Fibroblast of lung (primary cell): Measurements from ENCODE around the gene OMP. TPM values are rescaled to one million over a fixed set of nuclear protein-coding genes. Genes with fewer than 3 reads are reported as not detected.

Source experiments
- DNase-seq, 2 donors: peaks; one replicate each; pipeline versions ENCODE4 v3.0.0 to v3.0.0-alpha.2; 2010; ENCODE audit warnings: low read depth in 2 of 2
- H2AFZ ChIP-seq: 2 replicates; pipeline ENCODE4 v1.5.1; 2012; ENCODE audit warnings: low read length, control low read depth, inconsistent platforms
- H3K27ac ChIP-seq: 2 replicates; pipeline ENCODE4 v1.5.1; 2011; ENCODE audit warnings: low read length, control low read depth; ENCODE audit not compliant: insufficient read depth
- H3K27me3 ChIP-seq: 2 replicates; pipeline ENCODE4 v1.5.1; 2011; ENCODE audit warnings: mild to moderate bottlenecking, low read length; ENCODE audit not compliant: control insufficient read depth, insufficient read depth
- H3K36me3 ChIP-seq: 2 replicates; pipeline ENCODE4 v1.5.1; 2011; ENCODE audit warnings: low read length; ENCODE audit not compliant: control insufficient read depth, insufficient read depth
- H3K4me1 ChIP-seq: 2 replicates; pipeline ENCODE4 v1.5.1; 2011; ENCODE audit warnings: low read length; ENCODE audit not compliant: control insufficient read depth, insufficient read depth; ENCODE audit errors: extremely low read depth
- H3K4me2 ChIP-seq: 2 replicates; pipeline ENCODE4 v1.5.1; 2011; ENCODE audit warnings: low read length, control low read depth; ENCODE audit not compliant: insufficient read depth; ENCODE audit errors: extremely low read depth
- H3K4me3 ChIP-seq, 4 experiments: fragments of 200-600 bp in 1 of 4; sonication (generic) in 1 of 4; replicated peaks in 1 of 4; 2 replicates each; pipeline ENCODE4 v1.5.1; 2011 to 2016; ENCODE audit warnings: low read length in 4 of 4, low read depth in 3 of 4, mild to moderate bottlenecking in 3 of 4, control low read depth in 2 of 4, inconsistent platforms in 1 of 4, mixed read lengths in 1 of 4; ENCODE audit not compliant: insufficient read depth in 1 of 4; ENCODE audit errors: control extremely low read depth in 1 of 4
- H3K79me2 ChIP-seq: 2 replicates; pipeline ENCODE4 v1.5.1; 2012; ENCODE audit warnings: mild to moderate bottlenecking, low read length, inconsistent platforms; ENCODE audit not compliant: control insufficient read depth, insufficient read depth
- H3K9ac ChIP-seq: 2 replicates; pipeline ENCODE4 v1.5.1; 2011; ENCODE audit warnings: mild to moderate bottlenecking, low read length, control low read depth; ENCODE audit not compliant: insufficient read depth
- H3K9me3 ChIP-seq: 2 replicates; pipeline ENCODE4 v1.5.1; 2012; ENCODE audit warnings: low read depth, low read length; ENCODE audit not compliant: control insufficient read depth, insufficient read depth
- H4K20me1 ChIP-seq: 2 replicates; pipeline ENCODE4 v1.5.1; 2011; ENCODE audit warnings: low read length; ENCODE audit not compliant: control insufficient read depth, insufficient read depth; ENCODE audit errors: extremely low read depth
- EZH2 ChIP-seq: IDR thresholded peaks from 2 replicates; pipeline ENCODE4 v1.5.1; 2012; ENCODE audit warnings: low read length, control low read depth, mild to moderate bottlenecking; ENCODE audit errors: missing control alignments
- polyA plus RNA-seq, 2 donors: library from polyadenylated mRNA; depleted of rRNA in 1 of 2; stranded (reverse) in 1 of 2; unstranded in 1 of 2; fragments of >200 nt; gene quantifications; 2 replicates each; pipeline ENCODE4 v1.2.1, GENCODE V29; 2011 to 2012; ENCODE audit warnings: missing spikeins in 1 of 2
- total RNA-seq: library from RNA; depleted of rRNA; stranded (reverse); fragments of >200 nt; gene quantifications from 2 replicates; pipeline ENCODE4 v1.2.1, GENCODE V29; 2014
- TF ChIP-seq, protein P1 (sequence below), 2 donors: IDR thresholded peaks in 1 of 2; conservative IDR thresholded peaks in 1 of 2; 1 replicate in 1 of 2; 2 replicates in 1 of 2; pipeline ENCODE4 v1.5.1; 2011 to 2012; ENCODE audit warnings: low read length in 2 of 2, control low read depth in 1 of 2, inconsistent platforms in 1 of 2, low read depth in 1 of 2, mild to moderate bottlenecking in 1 of 2

The OMP gene
- total and polyA plus RNA-seq, 2 donors (not counting 1 experiment from before 2014, with no cell fraction given): 0.83 TPM; not detected in 1

GRCh38 chr11:77072851-77073327 lies 29.8 kb upstream of the OMP start:
- Histone ChIP-seq H3K27ac (peak overlapping the region; percentile 94), H4K20me1 (no peaks in the 10 kb centered on the region), H3K4me3 (no peak overlapping the region), H3K9me3 (no peaks in the 10 kb centered on the region), H3K27me3 (no peaks in the 10 kb centered on the region), H3K4me1 (peaks cover 34% of the 10 kb centered on the region), H3K4me2 (peak overlapping the region; percentile 33), H3K36me3 (peaks cover 3% of the 10 kb centered on the region), H3K79me2 (peaks cover 11% of the 10 kb centered on the region), H2AFZ (no peak overlapping the region), H3K9ac (no peak overlapping the region)
- no peak for TF ChIP-seq EZH2
- TF ChIP-seq, protein P1, sequence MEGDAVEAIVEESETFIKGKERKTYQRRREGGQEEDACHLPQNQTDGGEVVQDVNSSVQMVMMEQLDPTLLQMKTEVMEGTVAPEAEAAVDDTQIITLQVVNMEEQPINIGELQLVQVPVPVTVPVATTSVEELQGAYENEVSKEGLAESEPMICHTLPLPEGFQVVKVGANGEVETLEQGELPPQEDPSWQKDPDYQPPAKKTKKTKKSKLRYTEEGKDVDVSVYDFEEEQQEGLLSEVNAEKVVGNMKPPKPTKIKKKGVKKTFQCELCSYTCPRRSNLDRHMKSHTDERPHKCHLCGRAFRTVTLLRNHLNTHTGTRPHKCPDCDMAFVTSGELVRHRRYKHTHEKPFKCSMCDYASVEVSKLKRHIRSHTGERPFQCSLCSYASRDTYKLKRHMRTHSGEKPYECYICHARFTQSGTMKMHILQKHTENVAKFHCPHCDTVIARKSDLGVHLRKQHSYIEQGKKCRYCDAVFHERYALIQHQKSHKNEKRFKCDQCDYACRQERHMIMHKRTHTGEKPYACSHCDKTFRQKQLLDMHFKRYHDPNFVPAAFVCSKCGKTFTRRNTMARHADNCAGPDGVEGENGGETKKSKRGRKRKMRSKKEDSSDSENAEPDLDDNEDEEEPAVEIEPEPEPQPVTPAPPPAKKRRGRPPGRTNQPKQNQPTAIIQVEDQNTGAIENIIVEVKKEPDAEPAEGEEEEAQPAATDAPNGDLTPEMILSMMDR (conservative IDR thresholded peaks at IDR 0.05 in 1 of 2, IDR thresholded peaks at IDR 0.05 in 1 of 2; ENCODE audit: low read depth in 1 of 2, low read length in 2 of 2): no peak
- no peak for DNase-seq

DNA sequence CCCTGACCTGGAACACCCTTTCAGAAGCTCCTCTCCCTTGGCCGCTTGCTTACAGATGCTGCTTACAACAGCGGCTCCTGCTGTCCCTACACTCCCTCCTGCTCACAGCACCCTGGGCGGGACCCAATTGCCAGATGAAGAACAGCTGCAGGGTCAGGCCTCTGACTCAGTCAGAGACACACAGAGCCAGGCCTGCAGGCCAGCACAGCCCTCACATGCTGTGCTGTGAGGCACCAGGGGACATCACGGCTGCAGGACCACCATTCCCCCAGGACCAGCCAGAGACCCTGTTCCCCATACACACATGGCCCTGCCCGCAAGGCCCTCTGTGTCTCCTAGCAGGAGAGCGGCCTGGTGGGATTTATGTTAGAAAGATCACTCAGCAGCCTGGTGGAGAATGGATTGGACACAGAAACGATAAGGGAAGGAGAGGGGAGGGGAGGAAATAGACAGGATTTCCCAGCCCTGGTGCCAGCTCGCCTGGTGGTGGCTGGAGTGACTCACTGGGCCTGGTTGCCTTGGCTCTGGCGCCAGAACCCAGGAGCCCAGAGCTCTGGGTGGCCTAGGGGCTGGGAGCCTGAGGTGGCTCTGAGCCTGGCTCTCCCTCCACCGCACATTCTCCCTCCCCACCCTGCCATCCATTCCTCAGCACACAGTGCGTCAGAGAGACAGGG lies 29.2 kb upstream of the OMP start:
- no peaks in the 10 kb centered on the region for H3K27me3 ChIP-seq
- no peaks in the 10 kb centered on the region for H4K20me1 ChIP-seq
- H3K4me2 ChIP-seq: peak overlapping the region; percentile 67
- H2AFZ ChIP-seq: peak overlapping the region; percentile 21
- peaks cover 3% of the 10 kb centered on the region for H3K36me3 ChIP-seq
- peak; percentile 93 to 97 for DNase-seq
- H3K27ac ChIP-seq: peak overlapping the region; percentile 94
- H3K4me3 ChIP-seq: no peak overlapping the region
- no peak for TF ChIP-seq EZH2
- TF ChIP-seq, protein P1 (conservative IDR thresholded peaks at IDR 0.05 in 1 of 2, IDR thresholded peaks at IDR 0.05 in 1 of 2; ENCODE audit: low read depth in 1 of 2, low read length in 2 of 2): peak; percentile 72 to 85
- H3K79me2 ChIP-seq: peaks cover 7% of the 10 kb centered on the region
- H3K9ac ChIP-seq: peak overlapping the region; percentile 65
- H3K4me1 ChIP-seq: peaks cover 29% of the 10 kb centered on the region
- no peaks in the 10 kb centered on the region for H3K9me3 ChIP-seq

DNA sequence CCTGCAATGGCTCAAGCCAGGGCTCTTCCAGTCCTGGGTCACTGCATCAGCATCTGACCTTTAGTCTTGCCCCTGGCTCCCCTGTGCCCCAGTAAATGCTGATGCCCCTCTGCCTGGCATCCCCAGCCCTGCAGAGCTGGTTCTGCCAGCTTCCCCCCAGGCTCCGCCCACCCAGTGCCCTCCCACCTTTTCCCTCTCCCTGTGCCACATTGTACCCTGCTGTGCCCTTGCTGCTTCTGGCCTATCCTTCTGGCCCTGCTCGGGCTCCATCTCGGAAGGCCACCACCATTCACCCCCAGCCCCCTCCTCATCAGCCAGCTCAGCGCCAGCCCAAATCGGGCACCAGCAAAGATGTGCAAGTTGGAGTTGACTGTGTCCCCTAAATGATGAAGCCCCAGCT lies 28.4 kb upstream of the OMP start:
- no peak for DNase-seq
- Histone ChIP-seq H3K4me3 (no peak overlapping the region), H4K20me1 (no peaks in the 10 kb centered on the region), H3K9me3 (no peaks in the 10 kb centered on the region), H3K4me1 (peaks cover 29% of the 10 kb centered on the region), H3K36me3 (peaks cover 3% of the 10 kb centered on the region), H3K27me3 (no peaks in the 10 kb centered on the region), H2AFZ (no peak overlapping the region), H3K27ac (peak overlapping the region; percentile 94), H3K4me2 (peak overlapping the region; percentile 67), H3K79me2 (peaks cover 4% of the 10 kb centered on the region), H3K9ac (peak overlapping the region; percentile 65)
- no peak for TF ChIP-seq EZH2
- TF ChIP-seq, protein P1 (conservative IDR thresholded peaks at IDR 0.05 in 1 of 2, IDR thresholded peaks at IDR 0.05 in 1 of 2; ENCODE audit: low read depth in 1 of 2, low read length in 2 of 2): no peak
